ENCODE results near the gene PCAT7. TPM values are rescaled to one million over a fixed set of nuclear protein-coding genes. Genes with fewer than 3 reads are reported as not detected.

PCAT7 gene
- total and polyA plus RNA-seq, 2 donors (not counting 3 experiments of a cell fraction or from before 2014, with no cell fraction given): not detected

DNA sequence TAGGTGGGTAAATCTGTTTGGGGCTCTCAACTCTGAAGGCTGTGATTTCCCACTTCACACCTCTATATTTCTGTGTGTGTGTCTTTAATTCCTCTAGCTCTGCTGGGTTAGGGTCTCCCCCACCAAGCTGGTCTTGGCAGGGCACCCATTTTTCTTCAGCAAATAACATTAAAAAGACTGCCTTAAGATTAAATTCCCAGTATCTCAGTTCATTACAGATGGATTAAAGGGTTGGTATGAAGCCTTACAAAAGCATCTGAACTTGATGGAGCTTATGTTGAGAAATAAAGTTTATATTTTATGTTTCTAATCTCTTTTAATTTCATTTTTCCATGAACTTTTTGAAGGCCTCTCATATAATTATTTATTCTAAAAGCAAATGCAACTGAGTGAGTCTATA lies 11.7 kb downstream of the PCAT7 start:
- no peaks in the 10 kb centered on the region for H3K9me3 ChIP-seq (replicated peaks; ENCODE audit: control insufficient read depth, insufficient read depth, low read length)
- ChIA-PET CTCF (no interaction called here), POLR2A (no interaction called here)
- H3K4me1 ChIP-seq (ENCODE audit: control insufficient read depth, extremely low read depth, insufficient read depth, low read length): no peaks in the 10 kb centered on the region
- intact Hi-C loops (cut with micrococcal nuclease) (no loop called here), dilution Hi-C loops (cut with MboI; ENCODE audit: extremely low pct_ligation_motif_present, low sequenced_read_pairs) (no loop called here)
- H3K27ac ChIP-seq (ENCODE audit: insufficient read depth, low read depth, low read length): no peak overlapping the region
- TF ChIP-seq POLR2AphosphoS5 (IDR thresholded peaks at IDR 0.05; ENCODE audit: insufficient read depth, low read depth, low read length) (no peak), GATA2 (IDR thresholded peaks at IDR 0.05; ENCODE audit: insufficient read depth, insufficient read length, low read depth, low read length) (no peak), JUN (IDR thresholded peaks at IDR 0.05; ENCODE audit: borderline replicate concordance, insufficient read depth, insufficient read length, low read depth) (no peak), EZH2 (IDR thresholded peaks at IDR 0.05; ENCODE audit: borderline replicate concordance, low read depth, low read length, severe bottlenecking) (no peak), FOS (IDR thresholded peaks at IDR 0.05; ENCODE audit: borderline replicate concordance, insufficient read depth, low read length) (no peak), MYC (IDR thresholded peaks at IDR 0.05; ENCODE audit: low read depth, low read length) (no peak), POLR2A (IDR thresholded peaks at IDR 0.05; ENCODE audit: low read depth, low read length) (no peak)
- TF ChIP-seq, protein P1, sequence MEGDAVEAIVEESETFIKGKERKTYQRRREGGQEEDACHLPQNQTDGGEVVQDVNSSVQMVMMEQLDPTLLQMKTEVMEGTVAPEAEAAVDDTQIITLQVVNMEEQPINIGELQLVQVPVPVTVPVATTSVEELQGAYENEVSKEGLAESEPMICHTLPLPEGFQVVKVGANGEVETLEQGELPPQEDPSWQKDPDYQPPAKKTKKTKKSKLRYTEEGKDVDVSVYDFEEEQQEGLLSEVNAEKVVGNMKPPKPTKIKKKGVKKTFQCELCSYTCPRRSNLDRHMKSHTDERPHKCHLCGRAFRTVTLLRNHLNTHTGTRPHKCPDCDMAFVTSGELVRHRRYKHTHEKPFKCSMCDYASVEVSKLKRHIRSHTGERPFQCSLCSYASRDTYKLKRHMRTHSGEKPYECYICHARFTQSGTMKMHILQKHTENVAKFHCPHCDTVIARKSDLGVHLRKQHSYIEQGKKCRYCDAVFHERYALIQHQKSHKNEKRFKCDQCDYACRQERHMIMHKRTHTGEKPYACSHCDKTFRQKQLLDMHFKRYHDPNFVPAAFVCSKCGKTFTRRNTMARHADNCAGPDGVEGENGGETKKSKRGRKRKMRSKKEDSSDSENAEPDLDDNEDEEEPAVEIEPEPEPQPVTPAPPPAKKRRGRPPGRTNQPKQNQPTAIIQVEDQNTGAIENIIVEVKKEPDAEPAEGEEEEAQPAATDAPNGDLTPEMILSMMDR (IDR thresholded peaks at IDR 0.05; ENCODE audit: extremely low read depth in 1 of 2, insufficient read depth in 1 of 2, low read depth in 1 of 2, low read length in 2 of 2): no peak
- TF ChIP-seq, protein P2, sequence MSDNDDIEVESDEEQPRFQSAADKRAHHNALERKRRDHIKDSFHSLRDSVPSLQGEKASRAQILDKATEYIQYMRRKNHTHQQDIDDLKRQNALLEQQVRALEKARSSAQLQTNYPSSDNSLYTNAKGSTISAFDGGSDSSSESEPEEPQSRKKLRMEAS (IDR thresholded peaks at IDR 0.05; ENCODE audit: insufficient read depth, insufficient read length): no peak
- FAIRE-seq: no peak
- no peak overlapping the region for H3K4me2 ChIP-seq (ENCODE audit: insufficient read depth, low read length)
- no peak for DNase-seq (ENCODE audit: low read depth, low spot score)
- H4K20me1 ChIP-seq (replicated peaks; ENCODE audit: control insufficient read depth, extremely low read depth, insufficient read depth, low read length): no peaks in the 10 kb centered on the region
- no peak overlapping the region for H2AFZ ChIP-seq (ENCODE audit: low read depth, low read length)
- BruUV-seq (replicated peaks): no TSS peak
- no peaks in the 10 kb centered on the region for H3K79me2 ChIP-seq (ENCODE audit: control insufficient read depth, insufficient read depth, low read length)
- no peak overlapping the region for H3K9ac ChIP-seq (replicated peaks; ENCODE audit: extremely low read depth, insufficient read depth, low read length)
- no peaks in the 10 kb centered on the region for H3K36me3 ChIP-seq (ENCODE audit: control insufficient read depth in 2 of 2, extremely low read depth in 1 of 2, insufficient read depth in 2 of 2, low read length in 2 of 2)
- no peak overlapping the region for H3K4me3 ChIP-seq (replicated peaks in 1 of 3; ENCODE audit: insufficient read depth in 1 of 3, low read depth in 1 of 3, low read length in 3 of 3)
- no peaks in the 10 kb centered on the region for H3K9me1 ChIP-seq (replicated peaks; ENCODE audit: control insufficient read depth, extremely low read depth, insufficient read depth, low read length)
- H3K27me3 ChIP-seq (ENCODE audit: control insufficient read depth in 2 of 2, insufficient read depth in 2 of 2, low read length in 2 of 2): no peaks in the 10 kb centered on the region
